HG03108 (cell line): ENCODE measurements around the gene DNAJB9.

Experiments
- ATAC-seq: cut with Tn5 transposase; IDR thresholded peaks from one replicate; pipeline ENCODE4 v1.9.1; 2021; ENCODE audit warnings: moderate library complexity; ENCODE audit not compliant: unreplicated experiment

Gene DNAJB9

DNA sequence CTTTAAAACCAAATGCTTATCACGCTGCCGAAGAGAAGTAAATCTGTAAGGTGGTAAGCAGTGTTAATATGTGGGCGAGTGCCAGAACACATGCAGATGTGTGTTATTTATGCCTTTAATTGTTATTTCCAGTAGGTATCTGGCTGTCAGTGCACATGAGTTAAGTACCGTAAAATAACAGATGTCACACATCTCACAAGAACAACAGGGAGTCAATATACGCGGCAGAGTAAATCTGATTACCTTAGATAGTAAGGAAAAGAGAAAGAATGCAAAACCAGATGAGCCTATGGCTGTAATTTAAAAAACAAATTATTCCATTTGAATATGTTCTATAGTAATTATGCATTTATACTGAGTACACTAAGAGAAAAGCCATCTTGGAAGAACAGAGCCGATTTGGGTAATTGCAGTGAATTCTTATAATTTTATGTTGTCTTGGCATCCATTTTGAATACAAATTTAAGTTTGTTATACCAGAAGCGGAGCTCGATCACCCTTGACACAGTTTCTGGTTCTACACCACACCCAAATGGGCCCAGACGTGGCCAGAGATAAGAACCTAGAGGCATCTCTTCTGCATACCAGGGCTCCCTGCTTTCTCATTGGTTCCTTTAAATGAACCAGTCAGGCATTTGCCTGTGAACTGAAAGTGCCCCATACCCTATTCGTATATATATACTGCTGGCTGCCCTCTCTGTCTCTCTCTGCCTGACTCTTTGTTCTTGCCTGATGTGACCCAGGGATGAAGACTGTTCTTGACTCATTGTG lies 34.8 kb downstream of the DNAJB9 start:
- no peak for ATAC-seq

DNA sequence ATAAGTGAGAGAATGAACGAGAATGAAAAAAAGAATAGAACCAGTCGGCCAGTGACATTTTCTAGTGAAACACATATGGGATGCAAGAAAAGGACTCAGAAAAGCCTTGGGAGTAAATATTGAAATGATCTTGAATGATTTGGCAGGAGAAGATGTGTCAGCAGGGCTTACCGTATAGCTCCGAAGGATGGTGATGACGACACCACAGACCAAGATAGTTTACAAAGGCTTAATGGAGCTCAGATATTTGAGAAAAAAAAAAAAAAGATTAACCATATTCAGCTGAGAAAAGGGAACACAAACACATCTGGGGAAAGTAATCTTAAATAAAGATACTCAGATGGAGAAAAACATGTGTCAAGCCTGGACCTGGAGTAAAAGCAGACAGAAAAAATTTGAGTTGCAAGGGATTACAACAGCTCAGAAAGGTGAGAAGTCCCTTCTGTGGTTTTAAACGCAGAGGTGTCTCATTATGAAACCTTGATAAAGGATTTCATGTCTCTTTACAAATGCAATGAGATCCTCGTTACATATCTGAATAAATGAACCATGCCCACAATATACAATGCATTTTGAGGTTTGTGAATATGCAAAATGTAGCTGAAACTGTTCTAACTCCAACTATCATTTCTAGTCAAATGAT lies 36.0 kb downstream of the DNAJB9 start:
- no peak for ATAC-seq

DNA sequence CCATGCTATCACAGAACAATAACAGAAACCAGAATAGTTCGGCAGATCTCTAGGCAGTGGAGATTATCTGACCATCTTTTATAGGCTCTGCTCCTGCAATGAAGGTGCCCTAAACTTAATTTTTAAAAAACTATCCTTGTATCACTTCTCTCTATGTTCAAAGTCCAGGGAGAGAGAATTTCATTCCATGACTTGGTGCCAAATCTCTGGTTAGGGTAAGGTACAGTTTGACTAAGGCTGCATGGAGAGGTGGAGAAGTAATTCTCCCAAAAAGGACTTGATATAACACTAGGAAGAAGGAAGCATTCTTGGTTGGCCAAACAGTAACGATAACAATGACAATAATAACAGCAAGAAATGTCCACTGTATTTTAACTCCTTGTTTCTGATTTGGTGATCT lies 40.0 kb downstream of the DNAJB9 start:
- ATAC-seq: no peak

DNA sequence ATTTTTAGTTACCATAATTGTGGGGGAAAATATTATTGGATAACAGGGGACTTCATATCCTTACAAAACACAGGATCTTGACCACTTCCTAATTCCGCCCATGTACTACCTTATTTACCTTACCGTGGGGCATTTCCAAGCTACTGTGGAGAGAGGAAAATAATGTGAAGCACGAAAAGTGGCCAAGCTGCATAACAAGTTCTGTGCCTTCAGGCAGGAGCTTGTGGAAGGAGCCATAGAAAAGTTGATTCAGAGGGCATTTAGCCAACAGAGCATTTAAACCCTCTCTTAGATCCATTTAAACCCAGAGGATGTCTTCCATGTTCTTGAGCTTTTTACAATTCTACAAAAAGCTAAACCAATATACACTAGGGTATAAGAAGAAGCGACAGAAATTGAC lies 41.6 kb downstream of the DNAJB9 start:
- ATAC-seq: no peak

GRCh38 chr7:108613147-108613948 lies 43.7 kb downstream of the DNAJB9 start:
- ATAC-seq: no peak

GRCh38 chr7:108613949-108614381 lies 44.3 kb downstream of the DNAJB9 start:
- no peak for ATAC-seq

GRCh38 chr7:108614896-108615295 lies 45.2 kb downstream of the DNAJB9 start:
- ATAC-seq: no peak

DNA sequence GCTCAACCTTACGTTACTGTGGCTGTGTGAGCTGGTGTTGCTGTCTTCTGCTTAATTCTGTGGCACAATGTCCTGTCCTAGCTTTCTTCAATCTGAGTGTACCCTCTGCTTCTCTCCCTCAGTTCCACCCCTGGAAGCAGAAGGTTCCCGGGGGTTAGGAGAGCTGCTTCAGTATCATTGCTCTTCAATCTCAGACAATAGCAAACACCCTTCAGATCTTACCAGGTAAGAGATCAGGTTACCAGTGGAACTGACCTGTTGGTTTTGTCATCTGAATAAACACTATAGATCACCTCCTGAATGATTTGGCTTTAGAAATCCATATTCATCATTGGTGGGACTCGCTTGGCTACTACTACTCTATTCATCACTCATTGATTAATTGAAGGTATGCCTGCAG lies 48.4 kb downstream of the DNAJB9 start:
- no peak for ATAC-seq

GRCh38 chr7:108623220-108623619 lies 53.5 kb downstream of the DNAJB9 start:
- no peak for ATAC-seq
